ENCODE measurements around the gene ZNF276.

ZNF276 gene

GRCh38 chr16:89784406-89784805 is 63.1 kb downstream of the ZNF276 start:
- DNase-seq (ENCODE audit: low read depth) = no peak

GRCh38 chr16:89785523-89786155 is 64.3 kb downstream of the ZNF276 start:
- peak; percentile 28 for DNase-seq (ENCODE audit: low read depth)

GRCh38 chr16:89786474-89787364 is 65.4 kb downstream of the ZNF276 start:
- no peak for DNase-seq (ENCODE audit: low read depth)

DNA sequence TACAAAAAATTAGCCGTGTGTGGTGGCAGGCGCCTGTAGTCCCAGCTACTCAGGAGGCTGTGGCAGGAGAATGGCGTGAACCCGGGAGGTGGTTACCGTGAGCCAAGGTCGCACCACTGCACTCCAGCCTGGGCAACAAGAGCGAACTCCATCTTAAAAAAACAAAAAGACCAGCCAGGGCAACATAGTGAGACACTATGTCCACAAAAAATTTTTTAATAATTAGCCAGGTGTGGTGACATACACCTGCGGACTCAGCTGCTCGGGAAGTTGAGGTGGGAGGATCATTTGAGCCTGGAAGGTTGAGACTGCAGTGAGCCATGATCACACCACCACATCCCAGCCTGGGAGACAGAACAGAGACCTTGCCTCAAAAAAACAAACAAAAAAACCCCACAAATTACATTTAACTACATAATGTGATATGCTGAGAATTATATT is 66.0 kb downstream of the ZNF276 start:
- DNase-seq (ENCODE audit: low read depth) = no peak

Measured in activated T-helper 1 cell treated with Interleukin-2 at 50 U/mL for 16 hours (primary cell).